Activated CD4-positive, alpha-beta T cell treated with anti-CD3 and anti-CD28 coated beads, Interleukin-2, amount 10 ng/mL, durations not matched to agents 7 days and 5 days (primary cell): Measurements from ENCODE around the gene C16orf89. TPM values are rescaled to one million over a fixed set of nuclear protein-coding genes. Genes with fewer than 3 reads are reported as not detected.

Experiments used
- CTCF ChIA-PET: fragments of 350-600 bp; sonication (Branson Sonifier 250); formaldehyde crosslinking; loops from one replicate; lab custom pipeline; 2021; ENCODE audit warnings: antibody characterized with exemption; lab: Charles Lee
- POLR2A ChIA-PET: fragments of 350-600 bp; sonication (Branson Sonifier 250); formaldehyde crosslinking; loops from one replicate; lab custom pipeline; 2021; ENCODE audit warnings: antibody characterized with exemption; lab: Charles Lee
- DNase-seq: peaks from one replicate; pipeline ENCODE4 v3.0.0-alpha.2; 2020
- H3K27ac Mint-ChIP-seq: one replicate; pipeline ENCODE4 v1.8.0; 2021; ENCODE audit warnings: mild to moderate bottlenecking, moderate library complexity, mixed read lengths
- H3K27me3 Mint-ChIP-seq: one replicate; pipeline ENCODE4 v1.8.0; 2021; ENCODE audit warnings: mixed read lengths
- H3K36me3 Mint-ChIP-seq: one replicate; pipeline ENCODE4 v1.8.0; 2021; ENCODE audit warnings: low read depth, mixed read lengths
- H3K4me1 Mint-ChIP-seq: one replicate; pipeline ENCODE4 v1.8.0; 2021; ENCODE audit warnings: mixed read lengths
- H3K4me3 Mint-ChIP-seq: one replicate; pipeline ENCODE4 v1.8.0; 2021; ENCODE audit warnings: mild to moderate bottlenecking, moderate library complexity, mixed read lengths
- H3K9me3 Mint-ChIP-seq: one replicate; pipeline ENCODE4 v1.8.0; 2021; ENCODE audit warnings: mixed read lengths
- total RNA-seq, 2 experiments: library from RNA; stranded (reverse); gene quantifications; one replicate each; pipeline ENCODE4 v1.2.3, GENCODE V29; 2021

Gene C16orf89
- total RNA-seq, 2 experiments from 2014 or later, result not detected

DNA sequence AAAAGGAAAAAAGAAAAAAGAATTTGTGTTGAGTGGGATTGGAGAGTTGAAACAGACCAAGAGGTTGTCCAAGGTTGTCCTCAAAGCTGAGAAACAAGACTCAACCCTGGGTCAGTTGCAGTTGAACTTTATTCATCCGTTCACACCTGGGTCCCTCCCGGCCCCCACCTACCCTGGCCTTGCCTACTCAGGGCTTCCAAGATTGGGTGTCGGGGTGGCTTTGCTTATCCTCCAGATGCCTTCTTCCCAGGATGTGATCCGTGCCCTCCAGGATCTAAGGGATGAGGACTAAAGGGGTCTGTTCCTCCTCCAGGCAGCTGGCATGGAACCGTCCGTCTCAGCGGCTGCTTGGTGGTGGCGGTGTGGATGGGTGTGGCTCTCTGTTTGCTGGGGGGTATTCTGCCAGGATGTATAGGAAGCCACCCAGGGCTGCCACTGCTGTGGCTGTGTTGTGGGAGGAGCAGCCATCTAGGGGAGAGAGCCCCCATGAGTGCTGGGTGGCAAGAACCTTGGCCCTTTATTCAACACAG is 21.7 kb downstream of the C16orf89 start:
- Mint-ChIP-seq H3K27me3 (peaks cover 2% of the 10 kb centered on the region), H3K27ac (no peak overlapping the region), H3K4me1 (no peaks in the 10 kb centered on the region), H3K36me3 (no peaks in the 10 kb centered on the region), H3K9me3 (no peaks in the 10 kb centered on the region), H3K4me3 (no peak overlapping the region)
- no peak for DNase-seq
- ChIA-PET CTCF (no interaction called here), POLR2A (no interaction called here)

DNA sequence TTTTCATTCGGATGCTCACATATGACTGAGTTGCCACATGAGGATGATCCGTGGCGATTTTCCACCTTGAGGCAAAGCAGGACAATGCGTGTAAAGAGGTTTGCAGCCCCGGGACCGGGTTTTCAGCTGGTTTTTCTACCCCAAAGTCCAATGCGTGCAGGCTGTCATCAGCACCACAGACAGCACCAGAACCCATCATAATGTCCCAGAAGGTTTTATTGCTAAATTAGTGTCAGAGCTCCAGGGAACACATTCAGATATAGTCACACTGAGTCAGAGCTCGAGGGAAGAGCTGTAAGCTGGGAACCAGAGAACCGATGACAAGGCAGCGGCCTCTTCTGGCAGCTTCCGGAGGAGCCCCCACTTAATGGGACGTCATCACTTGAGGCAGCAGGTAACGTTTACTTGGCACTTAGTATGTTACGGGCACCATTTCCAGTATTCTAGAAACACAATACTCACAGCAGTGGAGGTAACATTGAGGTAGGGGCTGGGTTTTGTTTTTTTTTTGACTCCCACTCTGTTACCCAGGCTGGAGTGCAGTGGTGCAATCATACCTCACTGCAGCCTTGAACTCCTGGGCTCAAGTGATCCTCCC is 23.1 kb downstream of the C16orf89 start:
- no peak for DNase-seq
- no peak overlapping the region for H3K27ac Mint-ChIP-seq
- ChIA-PET CTCF (no interaction called here), POLR2A (no interaction called here)
- no peak overlapping the region for H3K4me3 Mint-ChIP-seq
- no peaks in the 10 kb centered on the region for H3K4me1 Mint-ChIP-seq
- H3K27me3 Mint-ChIP-seq, result no peaks in the 10 kb centered on the region
- no peaks in the 10 kb centered on the region for H3K36me3 Mint-ChIP-seq
- no peaks in the 10 kb centered on the region for H3K9me3 Mint-ChIP-seq

DNA sequence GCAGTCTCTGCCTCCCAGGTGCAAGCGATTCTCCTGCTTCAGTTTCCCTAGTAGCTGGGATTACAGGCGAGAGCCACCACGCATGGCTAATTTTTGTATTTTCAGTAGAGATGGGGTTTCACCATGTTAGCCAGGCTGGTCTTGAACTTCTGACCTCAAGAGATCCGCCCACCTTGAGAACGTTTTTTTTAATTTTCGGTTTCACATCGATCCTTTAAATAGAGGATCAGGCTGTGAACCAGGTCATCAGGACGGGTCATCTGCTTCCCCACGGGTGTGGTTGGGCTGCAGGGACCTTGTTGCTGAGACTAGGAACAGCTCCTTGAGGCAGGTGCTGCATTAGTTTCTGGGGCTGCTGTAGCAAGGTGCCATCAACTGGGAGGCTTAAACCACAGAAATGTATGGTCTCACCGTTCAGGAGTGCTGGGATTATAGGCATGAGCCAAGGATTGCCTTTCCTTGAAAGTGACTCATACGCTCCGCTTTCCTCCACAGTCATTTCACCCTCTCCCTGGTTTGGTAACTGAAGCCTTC is 24.1 kb downstream of the C16orf89 start:
- Mint-ChIP-seq H3K4me1 (no peaks in the 10 kb centered on the region), H3K27me3 (no peaks in the 10 kb centered on the region), H3K9me3 (no peaks in the 10 kb centered on the region), H3K27ac (no peak overlapping the region), H3K4me3 (no peak overlapping the region), H3K36me3 (no peaks in the 10 kb centered on the region)
- ChIA-PET CTCF (interaction anchor here (1.2 kb wide), 1 partner anchor 13 kb away, joined by 3 read pairs; no protein-coding TSS in a partner anchor), POLR2A (no interaction called here)
- no peak for DNase-seq

DNA sequence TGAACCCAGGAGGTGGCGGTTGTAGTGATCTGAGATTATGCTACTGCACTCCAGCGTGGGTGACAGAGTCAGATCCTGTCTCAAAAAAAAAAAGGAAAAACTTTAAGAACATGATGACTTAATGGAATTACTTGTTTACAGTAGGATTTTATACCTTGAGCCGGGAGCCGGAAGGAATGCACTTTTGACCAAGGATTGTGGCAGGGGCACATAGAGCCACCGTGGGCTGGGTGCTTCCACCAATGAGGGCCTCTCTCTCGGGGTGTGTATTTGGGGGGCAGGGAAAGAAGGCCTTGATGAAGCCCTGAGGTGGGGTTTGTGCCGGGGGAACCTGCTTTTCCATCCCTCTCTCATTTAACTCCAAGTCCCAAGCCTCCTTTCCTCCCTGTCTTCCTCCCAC is 25.3 kb downstream of the C16orf89 start:
- CTCF ChIA-PET, result interaction anchor here (1.2 to 1.5 kb wide), 2 partner anchors 8 to 15 kb away, joined by 3 to 4 read pairs; no protein-coding TSS in a partner anchor
- no peaks in the 10 kb centered on the region for H3K4me1 Mint-ChIP-seq

DNA sequence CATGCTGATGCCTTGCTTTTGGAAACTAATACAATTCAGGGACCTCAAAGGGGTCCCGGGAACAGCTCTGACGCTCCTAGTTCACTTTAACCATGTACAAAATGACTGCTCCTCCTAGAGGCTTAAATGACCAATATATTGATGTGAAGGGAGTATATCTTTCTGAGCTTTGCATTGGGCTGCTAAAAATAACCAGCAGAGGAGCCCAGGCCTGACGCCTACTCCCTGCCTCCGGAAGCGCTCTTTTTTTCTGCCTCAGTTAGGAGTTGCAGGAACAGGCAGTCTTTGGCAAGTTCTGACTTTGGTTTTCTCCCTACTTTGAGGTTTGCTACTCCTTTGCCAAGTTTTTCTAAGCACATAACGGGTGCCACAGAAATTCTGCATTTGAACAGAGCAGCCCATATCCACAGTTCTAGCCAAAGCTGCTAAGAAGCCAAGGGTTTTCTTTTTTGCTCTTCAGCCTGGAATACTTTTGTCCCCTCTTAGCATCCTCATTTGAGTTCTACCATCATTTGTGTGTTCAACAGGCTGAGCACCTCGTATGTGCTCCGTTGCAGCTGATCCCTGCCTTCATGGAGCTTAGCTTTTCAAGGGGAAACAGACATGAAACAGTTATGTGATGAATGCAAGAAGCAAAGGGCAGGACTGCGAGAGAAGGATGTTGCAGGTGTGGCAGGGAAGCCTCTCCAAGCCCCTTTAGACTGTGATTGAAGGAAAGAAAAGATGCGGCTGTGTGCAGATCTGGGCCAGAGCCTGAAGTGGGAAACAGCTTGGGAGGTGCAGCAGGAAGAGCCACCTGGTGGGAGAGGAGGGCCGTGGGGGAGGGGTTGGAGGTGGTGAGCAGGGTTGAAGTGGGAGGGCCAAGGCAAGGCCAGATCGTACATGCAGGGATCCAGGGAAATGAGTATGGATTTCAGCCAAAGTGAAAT is 29.3 kb downstream of the C16orf89 start:
- POLR2A ChIA-PET, result no interaction called here
- Mint-ChIP-seq H3K9me3 (no peaks in the 10 kb centered on the region), H3K27ac (no peak overlapping the region), H3K36me3 (no peaks in the 10 kb centered on the region), H3K4me3 (no peak overlapping the region), H3K27me3 (no peaks in the 10 kb centered on the region), H3K4me1 (peaks cover 23% of the 10 kb centered on the region)
- DNase-seq, result no peak
- CTCF ChIA-PET, result interaction anchor here (1.1 kb wide), 1 partner anchor 9 kb away, joined by 3 read pairs; no protein-coding TSS in a partner anchor

More for the DNA sequence above, 25.3 kb downstream of the C16orf89 start:
- no peak for DNase-seq
- Mint-ChIP-seq H3K27me3 (no peaks in the 10 kb centered on the region), H3K36me3 (no peaks in the 10 kb centered on the region), H3K27ac (no peak overlapping the region), H3K9me3 (no peaks in the 10 kb centered on the region), H3K4me3 (no peak overlapping the region)
- POLR2A ChIA-PET, result no interaction called here

DNA sequence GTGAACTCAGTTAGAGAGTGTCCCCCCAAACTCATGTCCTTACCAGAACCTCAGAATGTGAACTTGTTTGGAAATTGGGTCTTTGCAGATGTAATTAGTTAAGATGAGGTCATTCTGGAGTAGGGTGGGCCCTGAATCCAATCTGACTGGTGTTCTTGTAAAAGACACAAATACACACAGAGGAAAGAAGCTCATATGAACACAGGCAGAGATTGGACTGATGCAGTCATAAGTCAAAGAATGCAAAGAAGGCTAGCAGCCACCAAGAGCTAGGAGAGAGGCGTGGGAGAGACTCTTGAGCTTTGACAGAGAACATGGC is 29.9 kb downstream of the C16orf89 start:
- POLR2A ChIA-PET, result no interaction called here
- H3K36me3 Mint-ChIP-seq, result no peaks in the 10 kb centered on the region
- H3K27me3 Mint-ChIP-seq, result no peaks in the 10 kb centered on the region
- CTCF ChIA-PET, result no interaction called here
- no peak overlapping the region for H3K4me3 Mint-ChIP-seq
- DNase-seq, result no peak
- H3K4me1 Mint-ChIP-seq, result peaks cover 23% of the 10 kb centered on the region
- H3K9me3 Mint-ChIP-seq, result no peaks in the 10 kb centered on the region
- H3K27ac Mint-ChIP-seq, result no peak overlapping the region

DNA sequence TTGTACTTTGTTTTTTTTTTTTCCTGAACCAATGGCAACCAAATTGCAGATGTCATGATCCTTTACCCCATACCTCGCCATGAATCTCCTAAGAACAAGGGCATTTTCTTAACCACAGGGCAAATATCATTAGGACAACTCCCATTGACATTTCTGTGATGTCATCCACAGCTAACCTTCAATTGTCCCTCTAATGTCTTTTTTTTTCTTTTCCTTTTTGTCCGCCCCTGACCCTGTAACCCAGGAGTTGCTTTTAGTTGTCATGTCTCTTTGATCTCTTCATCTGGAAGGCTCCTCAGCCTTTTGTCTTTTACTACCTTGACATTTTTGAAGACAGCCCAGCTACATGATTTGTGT is 31.6 kb downstream of the C16orf89 start:
- no peak for DNase-seq
- Mint-ChIP-seq H3K27ac (peak overlapping the region; percentile 85), H3K4me3 (peak overlapping the region; percentile 84), H3K27me3 (no peaks in the 10 kb centered on the region), H3K4me1 (peaks cover 23% of the 10 kb centered on the region), H3K36me3 (no peaks in the 10 kb centered on the region), H3K9me3 (no peaks in the 10 kb centered on the region)
- POLR2A ChIA-PET, result interaction anchor here (0.8 kb wide), 1 partner anchor 30 kb away, joined by 3 read pairs; no protein-coding TSS in a partner anchor
- CTCF ChIA-PET, result interaction anchor here (0.7 kb wide), 1 partner anchor 113 kb away, joined by 3 read pairs; no protein-coding TSS in a partner anchor

DNA sequence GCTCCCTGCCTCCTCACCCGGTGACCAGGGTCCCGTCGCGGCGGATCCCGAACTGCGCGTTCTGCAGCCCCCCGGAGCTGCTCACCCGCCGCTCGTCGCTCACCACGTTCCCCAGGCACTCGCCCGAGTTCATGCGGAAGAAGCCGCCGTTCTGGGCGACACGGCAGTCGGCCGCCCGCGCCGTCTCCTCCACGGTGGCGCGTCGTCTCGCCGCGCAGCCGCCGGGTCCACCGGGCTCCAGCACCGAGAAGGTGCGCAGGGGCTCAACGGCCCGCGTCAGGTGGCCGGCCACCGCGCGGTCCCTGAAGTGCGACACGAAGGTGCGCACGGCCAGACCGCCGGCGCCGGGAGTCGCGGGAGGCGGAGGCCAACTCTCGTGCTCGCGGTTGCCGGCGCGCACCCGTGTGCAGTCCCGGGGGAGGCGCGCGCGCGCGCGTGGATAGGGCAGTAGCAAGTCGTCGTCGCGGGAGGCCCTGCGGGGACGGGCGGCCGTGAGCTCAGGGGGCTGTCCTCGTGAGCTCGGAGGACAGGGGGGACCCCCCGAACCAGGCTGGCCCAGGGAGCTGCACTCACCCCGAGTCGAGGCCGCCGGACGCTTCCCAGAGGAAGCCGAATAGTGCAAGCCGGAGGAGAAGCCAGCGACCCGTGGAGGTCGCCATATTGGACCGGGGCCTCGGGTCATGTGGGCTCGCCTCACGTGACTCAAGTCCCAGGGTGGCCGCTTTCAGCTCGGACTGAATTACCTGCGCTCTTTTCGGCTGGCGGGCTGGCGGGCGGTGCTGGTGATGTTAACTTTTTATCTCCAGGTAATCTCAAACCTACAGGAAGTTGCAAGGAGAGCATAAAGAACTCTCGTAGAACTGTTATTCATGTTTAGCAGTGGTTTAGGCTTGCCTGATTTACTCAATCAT is 32.2 kb downstream of the C16orf89 start, which contains the start of gene NAGPA:
Gene NAGPA, minus strand, starts transcription at position 680 of the 911 bp plus-strand sequence. Its CDS starts 21 bp downstream, at position 659.
- no peaks in the 10 kb centered on the region for H3K27me3 Mint-ChIP-seq
- H3K4me1 Mint-ChIP-seq, result peaks cover 26% of the 10 kb centered on the region
- peak within 1 kb of the TSS; percentile 84 for H3K4me3 Mint-ChIP-seq
- ChIA-PET CTCF (interaction anchor here (0.7 kb wide), 1 partner anchor 113 kb away, joined by 3 read pairs; no protein-coding TSS in a partner anchor), POLR2A (interaction anchor here (0.8 kb wide), 1 partner anchor 31 kb away, joined by 3 read pairs; no protein-coding TSS in a partner anchor)
- H3K36me3 Mint-ChIP-seq, result no peaks in the 10 kb centered on the region
- peak within 1 kb of the TSS; percentile 85 for H3K27ac Mint-ChIP-seq
- no peaks in the 10 kb centered on the region for H3K9me3 Mint-ChIP-seq
- peak; percentile 89 for DNase-seq

DNA sequence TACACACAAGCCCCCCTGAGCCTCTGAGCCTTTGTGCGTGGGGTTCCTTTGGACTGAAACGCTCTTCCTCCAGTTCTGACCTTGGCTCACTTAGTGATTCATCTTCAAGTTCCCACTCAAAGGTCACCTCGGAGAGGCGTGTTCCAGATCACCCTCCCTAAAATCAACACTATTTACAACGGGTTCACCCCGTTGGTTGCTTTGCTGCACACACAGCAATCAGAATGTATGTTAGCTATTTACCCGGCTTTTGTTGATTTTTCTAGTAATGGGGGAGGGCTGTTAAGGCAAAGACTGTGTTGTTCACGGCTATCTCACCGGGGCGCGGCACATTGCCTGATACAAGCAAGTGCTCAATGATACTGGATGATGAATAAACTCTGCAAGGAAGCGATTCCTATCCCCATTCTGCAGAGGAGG is 33.0 kb downstream of the C16orf89 start:
- CTCF ChIA-PET, result no interaction called here
- Mint-ChIP-seq H3K27me3 (no peaks in the 10 kb centered on the region), H3K4me3 (peak overlapping the region; percentile 84), H3K4me1 (peaks cover 26% of the 10 kb centered on the region), H3K36me3 (no peaks in the 10 kb centered on the region), H3K27ac (peak overlapping the region; percentile 83), H3K9me3 (no peaks in the 10 kb centered on the region)
- POLR2A ChIA-PET, result no interaction called here
- no peak for DNase-seq

DNA sequence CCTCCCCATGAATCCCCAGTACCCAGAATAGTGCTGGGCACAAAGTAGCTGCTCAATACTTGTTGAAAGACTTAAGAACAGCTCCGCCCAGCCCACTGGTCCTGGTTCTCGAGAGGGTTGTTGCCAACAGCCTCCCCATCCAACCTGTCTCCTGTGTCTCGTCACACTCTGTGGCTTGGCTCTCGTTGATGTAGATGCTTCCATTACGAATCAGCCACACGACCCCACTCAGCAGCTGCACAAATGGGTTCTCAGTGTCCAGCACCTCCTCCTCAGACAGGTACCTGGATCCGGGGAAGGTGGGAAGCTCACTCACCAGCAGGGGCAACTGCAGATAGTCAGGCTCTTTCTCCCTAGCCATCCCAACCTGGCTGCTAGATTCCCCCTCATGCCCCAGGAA is 34.2 kb downstream of the C16orf89 start:
- ChIA-PET POLR2A (no interaction called here), CTCF (no interaction called here)
- no peaks in the 10 kb centered on the region for H3K36me3 Mint-ChIP-seq
- peak overlapping the region; percentile 6 for H3K27ac Mint-ChIP-seq
- H3K27me3 Mint-ChIP-seq, result no peaks in the 10 kb centered on the region
- H3K4me3 Mint-ChIP-seq, result no peak overlapping the region
- peaks cover 26% of the 10 kb centered on the region for H3K4me1 Mint-ChIP-seq
- no peaks in the 10 kb centered on the region for H3K9me3 Mint-ChIP-seq
- no peak for DNase-seq

DNA sequence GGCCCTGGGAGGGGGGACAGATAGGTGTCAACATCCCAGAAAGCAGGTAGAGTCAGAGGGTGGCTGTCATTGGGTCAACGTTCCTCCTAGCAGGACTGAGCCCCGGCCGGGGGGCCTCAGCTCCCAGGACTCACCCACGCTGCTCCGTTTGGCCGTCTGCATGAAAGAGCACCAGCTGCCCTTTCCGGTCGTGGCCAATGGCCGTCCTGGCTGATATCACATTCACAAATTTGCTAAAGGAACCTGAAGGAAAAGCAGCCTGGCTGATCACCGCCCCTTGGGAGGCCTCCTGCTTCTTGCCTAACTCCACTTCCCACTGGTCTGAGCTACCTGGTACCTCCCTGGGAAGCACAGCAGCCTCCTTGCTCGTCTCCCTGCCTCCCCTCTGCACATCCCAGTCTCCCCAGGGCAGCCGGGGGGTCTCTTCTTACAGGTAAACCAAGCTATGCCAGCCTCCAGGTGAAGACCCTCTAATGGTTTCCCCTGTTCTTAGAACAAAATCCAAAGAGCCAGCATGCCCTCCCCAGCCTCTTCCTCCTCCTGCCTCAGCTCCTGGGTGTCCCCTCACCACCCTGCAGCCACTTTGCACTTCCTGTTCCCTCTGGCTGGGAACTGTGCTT is 35.4 kb downstream of the C16orf89 start:
- no peak overlapping the region for H3K4me3 Mint-ChIP-seq
- H3K36me3 Mint-ChIP-seq, result no peaks in the 10 kb centered on the region
- H3K27me3 Mint-ChIP-seq, result no peaks in the 10 kb centered on the region
- no peak for DNase-seq
- H3K4me1 Mint-ChIP-seq, result peaks cover 26% of the 10 kb centered on the region
- ChIA-PET POLR2A (no interaction called here), CTCF (interaction anchor here (2.0 kb wide), 1 partner anchor 12 kb away, joined by 6 read pairs; no protein-coding TSS in a partner anchor)
- no peaks in the 10 kb centered on the region for H3K9me3 Mint-ChIP-seq
- H3K27ac Mint-ChIP-seq, result no peak overlapping the region
